ENCODE measurements around the gene AACS.
"Not testable (repeated sequence)": the region's sequence is repeated elsewhere in the genome, so short reads cannot be mapped to it uniquely, and the experiment has no call there.

The AACS gene

GRCh38 chr12:125092872-125093680 lies 27.8 kb downstream of the AACS start:
- DNase-seq = no peak

GRCh38 chr12:125093681-125094330 lies 28.6 kb downstream of the AACS start:
- no peak for DNase-seq

- no peak for DNase-seq
Observed at GRCh38 chr12:125096894-125097293, 31.7 kb downstream of the AACS start.

- no peak for DNase-seq
Observed at GRCh38 chr12:125097427-125097826, 32.2 kb downstream of the AACS start.

- DNase-seq = no peak
Observed at GRCh38 chr12:125098676-125099408, 33.6 kb downstream of the AACS start.

- DNase-seq = no peak
Observed at GRCh38 chr12:125099409-125099782, 34.2 kb downstream of the AACS start.

GRCh38 chr12:125100551-125101434 lies 35.6 kb downstream of the AACS start:
- DNase-seq = no peak

GRCh38 chr12:125104982-125105381 lies 39.7 kb downstream of the AACS start:
- no peak for DNase-seq

- DNase-seq = no peak
Observed at GRCh38 chr12:125105600-125105999, 40.4 kb downstream of the AACS start.

- DNase-seq = no peak
Observed at GRCh38 chr12:125110641-125111360, 45.6 kb downstream of the AACS start.

GRCh38 chr12:125111403-125111802 lies 46.2 kb downstream of the AACS start:
- no peak for DNase-seq

- not testable (repeated sequence) for DNase-seq
Observed at GRCh38 chr12:125112614-125113013, 47.4 kb downstream of the AACS start.

- DNase-seq = no peak
Observed at GRCh38 chr12:125113263-125113662, 48.0 kb downstream of the AACS start.

GRCh38 chr12:125113789-125114188 lies 48.6 kb downstream of the AACS start:
- no peak for DNase-seq

GRCh38 chr12:125114365-125115141 lies 49.3 kb downstream of the AACS start:
- DNase-seq = no peak

- DNase-seq = no peak
Observed at GRCh38 chr12:125120566-125120965, 55.3 kb downstream of the AACS start.

GRCh38 chr12:125121106-125121505 lies 55.9 kb downstream of the AACS start:
- no peak for DNase-seq

GRCh38 chr12:125122668-125123067 lies 57.4 kb downstream of the AACS start:
- DNase-seq = no peak

GRCh38 chr12:125124320-125124966 lies 59.2 kb downstream of the AACS start:
- no peak for DNase-seq

- no peak for DNase-seq
Observed at GRCh38 chr12:125125271-125125670, 60.0 kb downstream of the AACS start.

All from NCI-H1105 treated with DMSO at 0.1 percent for 48 hours (cell line).